Measurements from ENCODE around the gene ABR. TPM values are rescaled to one million over a fixed set of nuclear protein-coding genes. Genes with fewer than 3 reads are reported as not detected.

The ABR gene
- polyA plus RNA-seq, 3 donors = 19.8 to 160 (median 26.0) TPM

DNA sequence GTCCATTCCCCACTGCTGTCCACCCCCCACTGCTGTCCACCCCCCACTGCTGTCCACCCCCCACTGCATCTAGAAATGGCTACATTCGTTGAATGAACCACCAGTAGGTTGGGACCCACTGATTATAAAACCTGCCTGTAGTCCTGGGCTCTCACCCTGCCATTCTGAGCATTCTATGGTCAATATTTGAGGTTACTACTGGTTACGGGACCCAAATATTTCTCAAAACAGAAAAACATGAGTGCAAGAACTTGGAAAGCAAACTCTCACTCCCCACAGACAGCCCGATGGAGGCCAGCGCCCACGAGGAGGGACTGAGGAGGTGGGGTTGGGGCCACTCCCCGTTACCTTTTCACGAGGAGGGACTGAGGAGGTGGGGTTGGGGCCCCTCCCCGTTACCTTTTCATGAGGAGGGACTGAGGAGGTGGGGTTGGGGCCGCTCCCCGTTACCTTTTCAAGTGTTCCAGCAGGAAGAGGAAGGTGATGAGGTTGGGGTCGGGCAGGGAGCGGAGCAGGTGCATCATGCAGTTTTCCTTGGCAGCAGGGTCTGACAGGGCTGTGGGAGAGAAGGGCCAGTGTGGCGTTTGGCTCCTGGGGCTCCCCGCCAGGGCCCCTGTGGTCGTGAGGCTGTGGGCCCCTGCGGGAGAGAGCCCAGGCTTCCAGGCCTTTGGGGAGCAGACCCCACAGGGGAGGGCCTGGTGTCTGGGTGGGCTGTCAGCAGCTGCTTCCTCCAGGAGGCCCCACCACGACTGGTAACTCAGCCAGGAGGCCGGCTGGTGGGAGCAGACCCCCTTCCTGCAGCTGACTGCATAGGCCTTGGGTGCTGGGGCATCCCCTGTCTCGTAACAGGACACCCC is 170.3 kb downstream of the ABR start:
- Histone ChIP-seq H3K4me2 (replicated peaks; ENCODE audit: extremely low read depth, low read length, poor library complexity, severe bottlenecking) (no peak overlapping the region), H4K20me1 (ENCODE audit: insufficient read depth, low read length) (peaks cover 89% of the 10 kb centered on the region), H3K9ac (ENCODE audit: insufficient read depth, low read length, poor library complexity, severe bottlenecking) (no peak overlapping the region), H3K4me3 (replicated peaks in 1 of 3; ENCODE audit: low read depth in 2 of 3, low read length in 3 of 3) (no peak overlapping the region), H3K4me1 (ENCODE audit: control insufficient read depth in 1 of 2, insufficient read depth in 2 of 2, low read length in 2 of 2) (no peaks in the 10 kb centered on the region), H3K36me3 (replicated peaks in 1 of 2; ENCODE audit: control insufficient read depth in 1 of 2, insufficient read depth in 2 of 2, low read length in 2 of 2) (peaks cover 85 to 95% of the 10 kb centered on the region in 2 donors), H3K79me2 (ENCODE audit: insufficient read depth, low read length) (peaks cover 3% of the 10 kb centered on the region), H3K27me3 (ENCODE audit: control insufficient read depth in 2 of 2, insufficient read depth in 2 of 2, low read length in 2 of 2) (no peaks in the 10 kb centered on the region), H2AFZ (ENCODE audit: insufficient read depth, low read depth, low read length, poor library complexity, severe bottlenecking) (no peak overlapping the region), H3K27ac (ENCODE audit: low read depth in 1 of 2, low read length in 2 of 2) (no peak overlapping the region), H3K9me3 (replicated peaks in 1 of 2; ENCODE audit: control insufficient read depth in 1 of 2, insufficient read depth in 1 of 2, low read length in 2 of 2) (no peaks in the 10 kb centered on the region)
- intact Hi-C loops (cut with micrococcal nuclease) = loop anchor here in 1 of 2 donors (10.0 kb wide), 1 partner anchor 45 kb away; no protein-coding TSS in a partner anchor
- no peak for DNase-seq
- Mint-ChIP-seq H3K27ac (no peak overlapping the region), H3K4me3 (no peak overlapping the region), H3K27me3 (ENCODE audit: low read depth in 3 of 3) (peaks cover 0 to 2% (median 0%) of the 10 kb centered on the region in 3 donors), H3K4me1 (no peaks in the 10 kb centered on the region), H3K36me3 (peaks cover 66 to 84% of the 10 kb centered on the region in 2 donors), H3K9me3 (no peaks in the 10 kb centered on the region)
- TF ChIP-seq, protein P1, sequence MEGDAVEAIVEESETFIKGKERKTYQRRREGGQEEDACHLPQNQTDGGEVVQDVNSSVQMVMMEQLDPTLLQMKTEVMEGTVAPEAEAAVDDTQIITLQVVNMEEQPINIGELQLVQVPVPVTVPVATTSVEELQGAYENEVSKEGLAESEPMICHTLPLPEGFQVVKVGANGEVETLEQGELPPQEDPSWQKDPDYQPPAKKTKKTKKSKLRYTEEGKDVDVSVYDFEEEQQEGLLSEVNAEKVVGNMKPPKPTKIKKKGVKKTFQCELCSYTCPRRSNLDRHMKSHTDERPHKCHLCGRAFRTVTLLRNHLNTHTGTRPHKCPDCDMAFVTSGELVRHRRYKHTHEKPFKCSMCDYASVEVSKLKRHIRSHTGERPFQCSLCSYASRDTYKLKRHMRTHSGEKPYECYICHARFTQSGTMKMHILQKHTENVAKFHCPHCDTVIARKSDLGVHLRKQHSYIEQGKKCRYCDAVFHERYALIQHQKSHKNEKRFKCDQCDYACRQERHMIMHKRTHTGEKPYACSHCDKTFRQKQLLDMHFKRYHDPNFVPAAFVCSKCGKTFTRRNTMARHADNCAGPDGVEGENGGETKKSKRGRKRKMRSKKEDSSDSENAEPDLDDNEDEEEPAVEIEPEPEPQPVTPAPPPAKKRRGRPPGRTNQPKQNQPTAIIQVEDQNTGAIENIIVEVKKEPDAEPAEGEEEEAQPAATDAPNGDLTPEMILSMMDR (IDR thresholded peaks at IDR 0.05) = no peak
- WGBS (ENCODE audit: insufficient coverage) = 80% methylated on average over 15 of the region's 19 CpGs

DNA sequence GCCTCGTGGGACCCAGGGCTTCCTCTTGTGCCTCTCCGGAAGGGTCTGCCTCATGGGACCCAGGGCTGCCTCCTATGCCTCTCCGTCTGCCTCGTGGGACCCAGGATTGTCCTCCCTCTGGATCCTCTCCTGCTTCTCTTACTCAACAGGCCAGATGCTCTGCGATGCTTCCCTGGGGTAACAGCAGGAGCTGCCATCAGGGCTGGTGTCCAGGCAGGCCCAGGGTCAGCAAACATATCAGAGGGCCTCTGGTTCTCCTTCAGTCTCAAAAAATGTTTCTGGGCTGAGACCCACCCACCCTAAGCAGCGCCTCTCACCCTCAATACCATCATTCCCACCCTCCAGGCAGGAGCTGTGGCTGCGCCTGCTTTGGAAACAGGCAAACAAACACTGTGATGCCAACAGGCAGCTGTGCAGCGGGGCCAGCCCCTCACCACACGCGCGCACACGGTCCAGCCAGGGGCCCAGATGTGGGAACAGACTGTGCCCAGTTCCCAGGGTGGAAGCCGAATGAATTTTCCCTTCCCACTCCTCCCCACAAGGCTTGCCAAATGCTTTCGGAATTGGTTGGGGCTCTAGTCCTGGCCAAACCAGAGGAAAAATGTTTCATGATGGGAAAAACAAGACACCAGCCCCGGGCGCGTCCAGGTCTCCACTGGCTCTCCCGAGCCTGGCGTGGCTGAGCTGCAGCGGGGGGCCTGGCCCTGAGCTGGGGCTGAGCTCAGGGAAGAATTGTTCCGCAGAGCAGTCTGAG is 171.6 kb downstream of the ABR start:
- Mint-ChIP-seq H3K9me3 (no peaks in the 10 kb centered on the region), H3K4me1 (no peaks in the 10 kb centered on the region), H3K4me3 (no peak overlapping the region), H3K27ac (no peak overlapping the region), H3K36me3 (peaks cover 68 to 91% of the 10 kb centered on the region in 2 donors), H3K27me3 (ENCODE audit: low read depth in 3 of 3) (peaks cover 0 to 2% (median 0%) of the 10 kb centered on the region in 3 donors)
- Histone ChIP-seq H3K4me1 (ENCODE audit: control insufficient read depth in 1 of 2, insufficient read depth in 2 of 2, low read length in 2 of 2) (no peaks in the 10 kb centered on the region), H3K36me3 (replicated peaks in 1 of 2; ENCODE audit: control insufficient read depth in 1 of 2, insufficient read depth in 2 of 2, low read length in 2 of 2) (peaks cover 91 to 99% of the 10 kb centered on the region in 2 donors), H3K9me3 (replicated peaks in 1 of 2; ENCODE audit: control insufficient read depth in 1 of 2, insufficient read depth in 1 of 2, low read length in 2 of 2) (no peaks in the 10 kb centered on the region), H3K27me3 (ENCODE audit: control insufficient read depth in 2 of 2, insufficient read depth in 2 of 2, low read length in 2 of 2) (no peaks in the 10 kb centered on the region), H3K4me2 (replicated peaks; ENCODE audit: extremely low read depth, low read length, poor library complexity, severe bottlenecking) (no peak overlapping the region), H4K20me1 (ENCODE audit: insufficient read depth, low read length) (peaks cover 92% of the 10 kb centered on the region), H3K4me3 (replicated peaks in 1 of 3; ENCODE audit: low read depth in 2 of 3, low read length in 3 of 3) (no peak overlapping the region), H3K79me2 (ENCODE audit: insufficient read depth, low read length) (no peaks in the 10 kb centered on the region), H2AFZ (ENCODE audit: insufficient read depth, low read depth, low read length, poor library complexity, severe bottlenecking) (no peak overlapping the region), H3K9ac (ENCODE audit: insufficient read depth, low read length, poor library complexity, severe bottlenecking) (no peak overlapping the region), H3K27ac (ENCODE audit: low read depth in 1 of 2, low read length in 2 of 2) (no peak overlapping the region)
- TF ChIP-seq, protein P1 (IDR thresholded peaks at IDR 0.05) = no peak
- intact Hi-C loops (cut with micrococcal nuclease) = loop anchor here in 1 of 2 donors (10.0 kb wide), 1 partner anchor 47 kb away; no protein-coding TSS in a partner anchor
- 94% methylated on average over 18 of the region's 21 CpGs for WGBS (ENCODE audit: insufficient coverage)
- DNase-seq = no peak
